ENCODE results near the gene RASSF8. TPM values are rescaled to one million over a fixed set of nuclear protein-coding genes. Genes with fewer than 3 reads are reported as not detected.
A peak's percentile ranks its signal among the peaks of the same experiment; 100 is the strongest.
"Not testable (repeated sequence)": the region's sequence is repeated elsewhere in the genome, so short reads cannot be mapped to it uniquely, and the experiment has no call there.

Gene RASSF8
- total RNA-seq, 6 donors from 2014 or later = 23.0 to 78.5 (median 60.7) TPM

- no peak for TF ChIP-seq CTCF (IDR thresholded peaks at IDR 0.05)
- no peak for TF ChIP-seq POLR2A (IDR thresholded peaks at IDR 0.05)
- TF ChIP-seq EP300 (IDR thresholded peaks at IDR 0.05) = no peak
- no peak for TF ChIP-seq POLR2AphosphoS5 (IDR thresholded peaks at IDR 0.05)
Observed at GRCh38 chr12:26052652-26053051, 94.2 kb downstream of the RASSF8 start.

GRCh38 chr12:26054383-26054782, 95.9 kb downstream of the RASSF8 start:
- 60 to 80% methylated on average over 4 of the region's 4 CpGs for WGBS, 2 donors
- Histone ChIP-seq H3K27me3 (no peaks in the 10 kb centered on the region), H3K4me1 (peaks cover 7 to 13% (median 9%) of the 10 kb centered on the region in 4 donors), H3K9me3 (no peaks in the 10 kb centered on the region), H3K27ac (no peak overlapping the region), H3K36me3 (no peaks in the 10 kb centered on the region), H3K4me3 (no peak overlapping the region)
- DNase-seq = no peak
- ATAC-seq (ENCODE audit: low FRiP score in 2 of 2) = no peak
- TF ChIP-seq POLR2AphosphoS5 (IDR thresholded peaks at IDR 0.05) = no peak
- no peak for TF ChIP-seq CTCF (IDR thresholded peaks at IDR 0.05)
- TF ChIP-seq EP300 (IDR thresholded peaks at IDR 0.05) = no peak

More at GRCh38 chr12:26052652-26053051, 94.2 kb downstream of the RASSF8 start:
- Histone ChIP-seq H3K4me1 (peaks cover 7 to 13% (median 9%) of the 10 kb centered on the region in 4 donors), H3K36me3 (no peaks in the 10 kb centered on the region), H3K27me3 (no peaks in the 10 kb centered on the region), H3K4me3 (no peak overlapping the region), H3K9me3 (no peaks in the 10 kb centered on the region), H3K27ac (no peak overlapping the region)
- ATAC-seq (ENCODE audit: low FRiP score in 2 of 2) (no peak), DNase-seq (no peak)
- 71 to 89% methylated on average over 4 of the region's 4 CpGs for WGBS, 2 donors

GRCh38 chr12:26055087-26055486, 96.6 kb downstream of the RASSF8 start:
- peaks cover 7 to 13% (median 9%) of the 10 kb centered on the region in 4 donors for H3K4me1 ChIP-seq
- ATAC-seq (ENCODE audit: low FRiP score in 2 of 2) = no peak
- WGBS, 2 donors = 83 to 87% methylated on average over 2 of the region's 2 CpGs
- H3K27me3 ChIP-seq = no peaks in the 10 kb centered on the region
- H3K9me3 ChIP-seq = no peaks in the 10 kb centered on the region
- H3K27ac ChIP-seq = no peak overlapping the region
- no peak overlapping the region for H3K4me3 ChIP-seq
- no peak for DNase-seq
- no peaks in the 10 kb centered on the region for H3K36me3 ChIP-seq
- TF ChIP-seq POLR2A (IDR thresholded peaks at IDR 0.05) (no peak), CTCF (IDR thresholded peaks at IDR 0.05) (no peak), POLR2AphosphoS5 (IDR thresholded peaks at IDR 0.05) (no peak), EP300 (IDR thresholded peaks at IDR 0.05) (no peak)

- Histone ChIP-seq H3K9me3 (no peaks in the 10 kb centered on the region), H3K4me3 (no peak overlapping the region), H3K27me3 (no peaks in the 10 kb centered on the region), H3K36me3 (no peaks in the 10 kb centered on the region), H3K4me1 (peaks cover 7 to 13% (median 9%) of the 10 kb centered on the region in 4 donors), H3K27ac (no peak overlapping the region)
- DNase-seq = peak in 1 of 2 donors; percentile 41
- WGBS, 2 donors = 45 to 50% methylated on average over 1 of the region's 1 CpG
- TF ChIP-seq EP300 (IDR thresholded peaks at IDR 0.05) (no peak), POLR2A (IDR thresholded peaks at IDR 0.05) (no peak), CTCF (IDR thresholded peaks at IDR 0.05) (no peak), POLR2AphosphoS5 (IDR thresholded peaks at IDR 0.05) (no peak)
- peak; percentile 39 to 73 for ATAC-seq (ENCODE audit: low FRiP score in 2 of 2)
Observed at GRCh38 chr12:26056335-26056734, 97.9 kb downstream of the RASSF8 start.

GRCh38 chr12:26057271-26057670, 98.8 kb downstream of the RASSF8 start:
- H3K9me3 ChIP-seq; H3K4me3 ChIP-seq; ATAC-seq (ENCODE audit: low FRiP score in 2 of 2); H3K36me3 ChIP-seq; H3K27me3 ChIP-seq; DNase-seq; H3K27ac ChIP-seq: not testable (repeated sequence)
- WGBS, 2 donors = 95 to 100% methylated on average over 6 of the region's 6 CpGs
- H3K4me1 ChIP-seq = peaks cover 6 to 13% (median 9%) of the 10 kb centered on the region in 4 donors
